K562 (cell line): Measurements from ENCODE around the gene SLC39A11. TPM values are rescaled to one million over a fixed set of nuclear protein-coding genes. Genes with fewer than 3 reads are reported as not detected.

Source experiments
- CSDE1 ChIP-seq, 2 experiments: fragments of 450-650 bp; IDR thresholded peaks; 2 replicates each; pipeline ENCODE4 v1.6.1; 2016; ENCODE audit warnings: mild to moderate bottlenecking in 1 of 2
- DDX20 ChIP-seq: fragments of 450-650 bp; IDR thresholded peaks from 2 replicates; pipeline ENCODE4 v1.6.1; 2016; ENCODE audit warnings: missing genetic modification characterization, low read depth, mild to moderate bottlenecking, missing compliant biosample characterization, moderate library complexity
- ESRRA ChIP-seq: fragments of 450-650 bp; IDR thresholded peaks from 2 replicates; pipeline ENCODE4 v1.6.1; 2014; ENCODE audit warnings: low read depth, mild to moderate bottlenecking, moderate library complexity, borderline replicate concordance
- ZNF140 ChIP-seq: fragments of 250-450 bp; sonication (Bioruptor Pico); IDR thresholded peaks from 2 replicates; pipeline ENCODE4 v1.8.0; 2021; ENCODE audit warnings: moderate library complexity, mild to moderate bottlenecking, inconsistent platforms
- ZNF165 ChIP-seq: fragments of 250-450 bp; sonication (Bioruptor Pico); IDR thresholded peaks from 2 replicates; pipeline ENCODE4 v1.4.0; 2020; ENCODE audit warnings: borderline replicate concordance
- polyA plus RNA-seq, 8 experiments: library from polyadenylated mRNA; depleted of rRNA in 4 of 8; stranded (reverse) in 5 of 8; unstranded in 3 of 8; fragments of >200 nt; fragmentation: Nextera tagmentation in 2 of 8; fragmentation: Illumina TruSeq in 1 of 8; extraction: Ambion mirVana in 2 of 8; extraction: Trizol in 1 of 8; gene quantifications; 2 replicates each; pipeline versions ENCODE4 v1.2.1 to v1.2.3, GENCODE V29; 2011 to 2014; ENCODE audit warnings: inconsistent platforms in 1 of 8, missing spikeins in 1 of 8
- total RNA-seq, 7 experiments: library from RNA; depleted of rRNA in 6 of 7; stranded (reverse); fragments of >200 nt in 6 of 7; fragmentation: Illumina TruSeq in 2 of 7; extraction: Trizol in 2 of 7; gene quantifications; 2 replicates each; pipeline versions ENCODE4 v1.2.1 to v1.2.3, GENCODE V29; 2011 to 2021; ENCODE audit warnings: low replicate concordance in 1 of 7
- TF ChIP-seq, protein P1 (sequence below): fragments of 450-650 bp; IDR thresholded peaks from 2 replicates; pipeline ENCODE4 v1.6.1; 2016; ENCODE audit warnings: mild to moderate bottlenecking, moderate library complexity
- TF ChIP-seq, protein P2 (sequence below): fragments of 250-450 bp; sonication (Bioruptor Pico); IDR thresholded peaks from 2 replicates; pipeline ENCODE4 v1.4.0; 2020; ENCODE audit warnings: borderline replicate concordance

SLC39A11 gene
- total and polyA plus RNA-seq, 9 of the 15 experiments (the other 6 are each of a cell fraction or from before 2014, with no cell fraction given), result 10.5 to 26.4 (median 13.4) TPM

DNA sequence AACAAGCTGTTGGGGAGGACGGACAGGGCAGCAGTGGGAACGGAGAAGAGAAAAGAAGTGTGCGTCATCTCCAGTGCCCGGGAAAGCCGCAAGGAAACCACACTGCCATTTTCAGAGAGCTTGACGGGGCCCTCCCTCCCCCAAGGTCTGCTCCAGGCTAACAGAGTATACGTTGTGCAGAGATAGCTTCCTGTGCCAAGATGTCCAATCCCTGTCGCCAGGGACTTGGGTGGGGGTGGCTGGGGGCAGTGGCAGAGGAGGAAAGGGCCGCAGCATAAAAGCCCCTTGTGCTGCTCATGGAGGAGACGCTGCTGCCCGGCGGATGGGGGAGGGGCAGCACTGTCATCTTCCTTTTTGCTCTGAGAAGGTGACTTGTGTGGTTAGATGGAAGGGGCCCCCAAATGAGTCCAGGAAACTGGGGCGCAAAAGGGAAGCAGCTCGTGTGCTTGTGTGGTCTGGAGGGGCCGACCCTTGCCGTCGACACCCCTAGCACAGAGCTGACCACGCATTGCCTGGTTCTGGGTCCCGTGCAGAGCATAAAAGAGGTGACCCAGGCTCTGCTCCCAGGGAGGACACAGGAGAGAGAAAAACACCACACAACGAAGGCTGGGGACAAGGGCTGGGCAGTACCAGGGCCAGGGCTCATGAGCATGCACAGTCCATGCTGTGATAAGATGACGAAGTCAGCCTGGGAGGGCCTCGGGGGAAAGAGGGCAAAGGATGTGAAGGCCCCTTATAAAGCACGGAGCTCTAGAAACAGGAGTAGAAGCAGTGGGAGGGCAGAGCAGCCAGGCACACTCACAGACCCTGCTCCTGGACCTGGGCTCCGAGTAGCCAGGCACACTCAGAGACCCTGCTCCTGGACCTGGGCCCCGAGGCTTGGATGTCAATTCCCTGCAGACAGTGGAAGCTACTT lies 372.7 kb downstream of the SLC39A11 start (continued):
- TF ChIP-seq, protein P1, sequence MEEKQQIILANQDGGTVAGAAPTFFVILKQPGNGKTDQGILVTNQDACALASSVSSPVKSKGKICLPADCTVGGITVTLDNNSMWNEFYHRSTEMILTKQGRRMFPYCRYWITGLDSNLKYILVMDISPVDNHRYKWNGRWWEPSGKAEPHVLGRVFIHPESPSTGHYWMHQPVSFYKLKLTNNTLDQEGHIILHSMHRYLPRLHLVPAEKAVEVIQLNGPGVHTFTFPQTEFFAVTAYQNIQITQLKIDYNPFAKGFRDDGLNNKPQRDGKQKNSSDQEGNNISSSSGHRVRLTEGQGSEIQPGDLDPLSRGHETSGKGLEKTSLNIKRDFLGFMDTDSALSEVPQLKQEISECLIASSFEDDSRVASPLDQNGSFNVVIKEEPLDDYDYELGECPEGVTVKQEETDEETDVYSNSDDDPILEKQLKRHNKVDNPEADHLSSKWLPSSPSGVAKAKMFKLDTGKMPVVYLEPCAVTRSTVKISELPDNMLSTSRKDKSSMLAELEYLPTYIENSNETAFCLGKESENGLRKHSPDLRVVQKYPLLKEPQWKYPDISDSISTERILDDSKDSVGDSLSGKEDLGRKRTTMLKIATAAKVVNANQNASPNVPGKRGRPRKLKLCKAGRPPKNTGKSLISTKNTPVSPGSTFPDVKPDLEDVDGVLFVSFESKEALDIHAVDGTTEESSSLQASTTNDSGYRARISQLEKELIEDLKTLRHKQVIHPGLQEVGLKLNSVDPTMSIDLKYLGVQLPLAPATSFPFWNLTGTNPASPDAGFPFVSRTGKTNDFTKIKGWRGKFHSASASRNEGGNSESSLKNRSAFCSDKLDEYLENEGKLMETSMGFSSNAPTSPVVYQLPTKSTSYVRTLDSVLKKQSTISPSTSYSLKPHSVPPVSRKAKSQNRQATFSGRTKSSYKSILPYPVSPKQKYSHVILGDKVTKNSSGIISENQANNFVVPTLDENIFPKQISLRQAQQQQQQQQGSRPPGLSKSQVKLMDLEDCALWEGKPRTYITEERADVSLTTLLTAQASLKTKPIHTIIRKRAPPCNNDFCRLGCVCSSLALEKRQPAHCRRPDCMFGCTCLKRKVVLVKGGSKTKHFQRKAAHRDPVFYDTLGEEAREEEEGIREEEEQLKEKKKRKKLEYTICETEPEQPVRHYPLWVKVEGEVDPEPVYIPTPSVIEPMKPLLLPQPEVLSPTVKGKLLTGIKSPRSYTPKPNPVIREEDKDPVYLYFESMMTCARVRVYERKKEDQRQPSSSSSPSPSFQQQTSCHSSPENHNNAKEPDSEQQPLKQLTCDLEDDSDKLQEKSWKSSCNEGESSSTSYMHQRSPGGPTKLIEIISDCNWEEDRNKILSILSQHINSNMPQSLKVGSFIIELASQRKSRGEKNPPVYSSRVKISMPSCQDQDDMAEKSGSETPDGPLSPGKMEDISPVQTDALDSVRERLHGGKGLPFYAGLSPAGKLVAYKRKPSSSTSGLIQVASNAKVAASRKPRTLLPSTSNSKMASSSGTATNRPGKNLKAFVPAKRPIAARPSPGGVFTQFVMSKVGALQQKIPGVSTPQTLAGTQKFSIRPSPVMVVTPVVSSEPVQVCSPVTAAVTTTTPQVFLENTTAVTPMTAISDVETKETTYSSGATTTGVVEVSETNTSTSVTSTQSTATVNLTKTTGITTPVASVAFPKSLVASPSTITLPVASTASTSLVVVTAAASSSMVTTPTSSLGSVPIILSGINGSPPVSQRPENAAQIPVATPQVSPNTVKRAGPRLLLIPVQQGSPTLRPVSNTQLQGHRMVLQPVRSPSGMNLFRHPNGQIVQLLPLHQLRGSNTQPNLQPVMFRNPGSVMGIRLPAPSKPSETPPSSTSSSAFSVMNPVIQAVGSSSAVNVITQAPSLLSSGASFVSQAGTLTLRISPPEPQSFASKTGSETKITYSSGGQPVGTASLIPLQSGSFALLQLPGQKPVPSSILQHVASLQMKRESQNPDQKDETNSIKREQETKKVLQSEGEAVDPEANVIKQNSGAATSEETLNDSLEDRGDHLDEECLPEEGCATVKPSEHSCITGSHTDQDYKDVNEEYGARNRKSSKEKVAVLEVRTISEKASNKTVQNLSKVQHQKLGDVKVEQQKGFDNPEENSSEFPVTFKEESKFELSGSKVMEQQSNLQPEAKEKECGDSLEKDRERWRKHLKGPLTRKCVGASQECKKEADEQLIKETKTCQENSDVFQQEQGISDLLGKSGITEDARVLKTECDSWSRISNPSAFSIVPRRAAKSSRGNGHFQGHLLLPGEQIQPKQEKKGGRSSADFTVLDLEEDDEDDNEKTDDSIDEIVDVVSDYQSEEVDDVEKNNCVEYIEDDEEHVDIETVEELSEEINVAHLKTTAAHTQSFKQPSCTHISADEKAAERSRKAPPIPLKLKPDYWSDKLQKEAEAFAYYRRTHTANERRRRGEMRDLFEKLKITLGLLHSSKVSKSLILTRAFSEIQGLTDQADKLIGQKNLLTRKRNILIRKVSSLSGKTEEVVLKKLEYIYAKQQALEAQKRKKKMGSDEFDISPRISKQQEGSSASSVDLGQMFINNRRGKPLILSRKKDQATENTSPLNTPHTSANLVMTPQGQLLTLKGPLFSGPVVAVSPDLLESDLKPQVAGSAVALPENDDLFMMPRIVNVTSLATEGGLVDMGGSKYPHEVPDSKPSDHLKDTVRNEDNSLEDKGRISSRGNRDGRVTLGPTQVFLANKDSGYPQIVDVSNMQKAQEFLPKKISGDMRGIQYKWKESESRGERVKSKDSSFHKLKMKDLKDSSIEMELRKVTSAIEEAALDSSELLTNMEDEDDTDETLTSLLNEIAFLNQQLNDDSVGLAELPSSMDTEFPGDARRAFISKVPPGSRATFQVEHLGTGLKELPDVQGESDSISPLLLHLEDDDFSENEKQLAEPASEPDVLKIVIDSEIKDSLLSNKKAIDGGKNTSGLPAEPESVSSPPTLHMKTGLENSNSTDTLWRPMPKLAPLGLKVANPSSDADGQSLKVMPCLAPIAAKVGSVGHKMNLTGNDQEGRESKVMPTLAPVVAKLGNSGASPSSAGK, result no peak
- TF ChIP-seq, protein P2, sequence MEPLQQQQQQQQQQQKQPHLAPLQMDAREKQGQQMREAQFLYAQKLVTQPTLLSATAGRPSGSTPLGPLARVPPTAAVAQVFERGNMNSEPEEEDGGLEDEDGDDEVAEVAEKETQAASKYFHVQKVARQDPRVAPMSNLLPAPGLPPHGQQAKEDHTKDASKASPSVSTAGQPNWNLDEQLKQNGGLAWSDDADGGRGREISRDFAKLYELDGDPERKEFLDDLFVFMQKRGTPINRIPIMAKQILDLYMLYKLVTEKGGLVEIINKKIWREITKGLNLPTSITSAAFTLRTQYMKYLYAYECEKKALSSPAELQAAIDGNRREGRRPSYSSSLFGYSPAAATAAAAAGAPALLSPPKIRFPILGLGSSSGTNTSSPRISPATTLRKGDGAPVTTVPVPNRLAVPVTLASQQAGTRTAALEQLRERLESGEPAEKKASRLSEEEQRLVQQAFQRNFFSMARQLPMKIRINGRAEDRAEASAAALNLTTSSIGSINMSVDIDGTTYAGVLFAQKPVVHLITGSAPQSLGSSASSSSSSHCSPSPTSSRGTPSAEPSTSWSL (CRISPR knock-in tag), result no peak
- no peak for TF ChIP-seq ZNF165 (CRISPR knock-in tag)
- no peak for TF ChIP-seq ESRRA
- no peak for TF ChIP-seq DDX20 (tag)
- TF ChIP-seq CSDE1 (IDR thresholded peaks at IDR 0.05), result no peak
- TF ChIP-seq ZNF140, result no peak
